ENCODE measurements around the gene USP24.

The USP24 gene, protein sequence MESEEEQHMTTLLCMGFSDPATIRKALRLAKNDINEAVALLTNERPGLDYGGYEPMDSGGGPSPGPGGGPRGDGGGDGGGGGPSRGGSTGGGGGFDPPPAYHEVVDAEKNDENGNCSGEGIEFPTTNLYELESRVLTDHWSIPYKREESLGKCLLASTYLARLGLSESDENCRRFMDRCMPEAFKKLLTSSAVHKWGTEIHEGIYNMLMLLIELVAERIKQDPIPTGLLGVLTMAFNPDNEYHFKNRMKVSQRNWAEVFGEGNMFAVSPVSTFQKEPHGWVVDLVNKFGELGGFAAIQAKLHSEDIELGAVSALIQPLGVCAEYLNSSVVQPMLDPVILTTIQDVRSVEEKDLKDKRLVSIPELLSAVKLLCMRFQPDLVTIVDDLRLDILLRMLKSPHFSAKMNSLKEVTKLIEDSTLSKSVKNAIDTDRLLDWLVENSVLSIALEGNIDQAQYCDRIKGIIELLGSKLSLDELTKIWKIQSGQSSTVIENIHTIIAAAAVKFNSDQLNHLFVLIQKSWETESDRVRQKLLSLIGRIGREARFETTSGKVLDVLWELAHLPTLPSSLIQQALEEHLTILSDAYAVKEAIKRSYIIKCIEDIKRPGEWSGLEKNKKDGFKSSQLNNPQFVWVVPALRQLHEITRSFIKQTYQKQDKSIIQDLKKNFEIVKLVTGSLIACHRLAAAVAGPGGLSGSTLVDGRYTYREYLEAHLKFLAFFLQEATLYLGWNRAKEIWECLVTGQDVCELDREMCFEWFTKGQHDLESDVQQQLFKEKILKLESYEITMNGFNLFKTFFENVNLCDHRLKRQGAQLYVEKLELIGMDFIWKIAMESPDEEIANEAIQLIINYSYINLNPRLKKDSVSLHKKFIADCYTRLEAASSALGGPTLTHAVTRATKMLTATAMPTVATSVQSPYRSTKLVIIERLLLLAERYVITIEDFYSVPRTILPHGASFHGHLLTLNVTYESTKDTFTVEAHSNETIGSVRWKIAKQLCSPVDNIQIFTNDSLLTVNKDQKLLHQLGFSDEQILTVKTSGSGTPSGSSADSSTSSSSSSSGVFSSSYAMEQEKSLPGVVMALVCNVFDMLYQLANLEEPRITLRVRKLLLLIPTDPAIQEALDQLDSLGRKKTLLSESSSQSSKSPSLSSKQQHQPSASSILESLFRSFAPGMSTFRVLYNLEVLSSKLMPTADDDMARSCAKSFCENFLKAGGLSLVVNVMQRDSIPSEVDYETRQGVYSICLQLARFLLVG (N-terminal part only)

DNA sequence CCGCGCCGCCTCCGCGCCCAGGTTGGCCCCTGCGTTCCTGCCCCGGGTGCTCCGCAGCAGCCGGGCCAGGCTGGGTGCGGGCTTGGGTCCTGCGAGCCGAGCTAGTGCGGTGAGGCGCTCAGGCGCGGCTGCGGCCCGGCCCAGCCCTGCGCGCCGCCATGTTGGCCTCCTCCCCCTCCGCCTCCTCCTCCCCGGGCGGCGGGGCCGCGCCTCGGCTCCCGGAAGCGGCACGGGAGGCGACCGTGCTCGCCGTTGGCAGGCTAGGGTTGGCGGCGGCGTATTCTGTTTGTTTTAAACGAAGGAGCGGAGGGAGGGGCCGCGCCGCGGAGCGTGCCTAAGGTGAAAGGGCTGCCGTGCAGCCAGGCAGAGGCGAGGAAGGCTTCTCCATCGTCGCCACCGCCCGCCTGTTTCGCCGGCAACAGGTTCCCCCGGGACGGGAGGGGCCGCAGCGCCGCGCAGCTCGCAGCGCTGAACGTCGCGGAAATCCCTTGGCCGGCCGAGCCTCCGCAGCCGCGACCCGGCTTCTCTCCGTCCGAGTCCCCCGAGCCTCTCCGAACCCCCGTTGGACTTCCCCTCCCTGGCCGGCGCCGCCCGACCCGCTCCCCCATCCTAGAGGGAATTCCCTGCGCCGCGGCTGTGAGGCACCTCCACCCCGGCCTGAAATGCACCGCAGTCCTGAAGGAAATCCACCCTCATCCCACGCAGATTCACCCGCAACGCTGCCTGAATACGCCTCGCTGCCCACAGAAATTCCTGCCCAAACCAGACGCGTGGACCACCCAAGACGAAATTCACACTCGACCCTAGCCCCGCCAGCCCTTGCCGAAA, at the start of gene USP24:
Gene USP24, minus strand, starts transcription at position 171 of the 828 bp plus-strand sequence. CDS start 251 bp downstream, outside the sequence.
- DNase-seq = peak; percentile 29
- TF ChIP-seq, protein P1, sequence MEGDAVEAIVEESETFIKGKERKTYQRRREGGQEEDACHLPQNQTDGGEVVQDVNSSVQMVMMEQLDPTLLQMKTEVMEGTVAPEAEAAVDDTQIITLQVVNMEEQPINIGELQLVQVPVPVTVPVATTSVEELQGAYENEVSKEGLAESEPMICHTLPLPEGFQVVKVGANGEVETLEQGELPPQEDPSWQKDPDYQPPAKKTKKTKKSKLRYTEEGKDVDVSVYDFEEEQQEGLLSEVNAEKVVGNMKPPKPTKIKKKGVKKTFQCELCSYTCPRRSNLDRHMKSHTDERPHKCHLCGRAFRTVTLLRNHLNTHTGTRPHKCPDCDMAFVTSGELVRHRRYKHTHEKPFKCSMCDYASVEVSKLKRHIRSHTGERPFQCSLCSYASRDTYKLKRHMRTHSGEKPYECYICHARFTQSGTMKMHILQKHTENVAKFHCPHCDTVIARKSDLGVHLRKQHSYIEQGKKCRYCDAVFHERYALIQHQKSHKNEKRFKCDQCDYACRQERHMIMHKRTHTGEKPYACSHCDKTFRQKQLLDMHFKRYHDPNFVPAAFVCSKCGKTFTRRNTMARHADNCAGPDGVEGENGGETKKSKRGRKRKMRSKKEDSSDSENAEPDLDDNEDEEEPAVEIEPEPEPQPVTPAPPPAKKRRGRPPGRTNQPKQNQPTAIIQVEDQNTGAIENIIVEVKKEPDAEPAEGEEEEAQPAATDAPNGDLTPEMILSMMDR (IDR thresholded peaks at IDR 0.05; ENCODE audit: low read depth, low read length, missing control alignments) = no peak
- in situ Hi-C loops (cut with HindIII; ENCODE audit: low pct_ligation_motif_present, low sequenced_read_pairs) = no loop called here
- Histone ChIP-seq H3K27ac (peak within 1 kb of the TSS; percentile 58), H3K27me3 (replicated peaks) (no peaks in the 10 kb centered on the region), H3K4me3 (ENCODE audit: low read depth, low read length) (peak within 1 kb of the TSS; percentile 80), H3K36me3 (replicated peaks) (no peaks in the 10 kb centered on the region)

DNA sequence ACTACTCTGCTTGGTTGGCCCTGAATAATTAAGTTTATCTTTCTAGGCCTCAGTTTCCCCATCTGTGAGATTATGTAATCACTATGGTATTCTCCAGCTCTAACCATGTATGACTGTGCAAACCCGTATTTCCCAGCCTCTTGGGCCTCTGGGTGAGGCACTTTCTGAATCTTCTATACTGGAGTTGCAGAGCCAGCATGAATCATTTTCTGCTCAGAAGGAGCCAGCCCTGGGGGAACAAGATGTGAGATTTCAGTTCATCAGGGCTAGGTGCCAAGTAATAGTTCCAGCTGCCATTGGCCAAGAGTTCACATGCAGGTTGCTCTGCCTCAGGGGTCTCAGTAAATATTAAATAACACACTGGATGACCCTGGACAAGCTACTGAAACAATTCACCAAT, 47.7 kb upstream of the USP24 start:
- TF ChIP-seq, protein P1 (IDR thresholded peaks at IDR 0.05; ENCODE audit: low read depth, low read length, missing control alignments) = no peak
- Histone ChIP-seq H3K4me3 (ENCODE audit: low read depth, low read length) (no peak overlapping the region), H3K36me3 (replicated peaks) (no peaks in the 10 kb centered on the region), H3K27me3 (replicated peaks) (no peaks in the 10 kb centered on the region), H3K27ac (no peak overlapping the region)
- in situ Hi-C loops (cut with HindIII; ENCODE audit: low pct_ligation_motif_present, low sequenced_read_pairs) = no loop called here
- DNase-seq = peak; percentile 69

DNA sequence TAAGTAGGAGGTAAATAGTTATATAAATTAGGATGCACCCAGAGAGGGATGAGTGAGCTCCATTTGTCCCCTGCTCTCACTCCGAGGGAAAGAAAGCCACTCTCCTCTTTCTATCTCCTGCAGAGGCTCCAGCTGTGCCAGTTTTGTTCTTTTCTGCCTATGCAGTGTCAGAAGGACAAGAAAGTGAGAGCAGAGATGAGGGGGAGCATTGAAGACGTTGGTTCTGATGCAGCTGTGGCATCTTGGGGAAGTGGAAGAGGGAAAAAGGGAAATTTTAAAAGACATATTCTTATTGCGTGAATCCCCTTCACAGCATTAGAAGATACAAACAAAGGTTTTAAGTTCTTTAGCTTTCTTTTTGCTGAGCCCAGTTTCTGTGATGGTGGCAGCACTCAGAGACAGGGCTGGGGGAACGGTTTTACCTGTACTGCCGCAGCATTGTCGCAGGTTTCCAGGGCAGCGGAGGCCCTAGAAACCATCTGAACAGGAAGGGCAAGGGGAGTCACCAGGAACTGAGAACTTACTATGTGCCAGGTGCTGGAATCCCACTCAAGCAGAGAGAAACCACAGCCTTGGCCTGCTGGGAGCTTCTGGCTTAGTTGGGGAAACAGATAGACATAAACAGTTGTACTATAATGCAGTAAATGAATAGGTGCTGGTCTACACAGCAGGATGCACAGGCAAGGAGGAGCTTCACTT, 44.9 kb upstream of the USP24 start:
- in situ Hi-C loops (cut with HindIII; ENCODE audit: low pct_ligation_motif_present, low sequenced_read_pairs) = no loop called here
- Histone ChIP-seq H3K36me3 (replicated peaks) (no peaks in the 10 kb centered on the region), H3K27me3 (replicated peaks) (no peaks in the 10 kb centered on the region), H3K4me3 (ENCODE audit: low read depth, low read length) (no peak overlapping the region), H3K27ac (no peak overlapping the region)
- TF ChIP-seq, protein P1 (IDR thresholded peaks at IDR 0.05; ENCODE audit: low read depth, low read length, missing control alignments) = no peak
- DNase-seq = no peak

DNA sequence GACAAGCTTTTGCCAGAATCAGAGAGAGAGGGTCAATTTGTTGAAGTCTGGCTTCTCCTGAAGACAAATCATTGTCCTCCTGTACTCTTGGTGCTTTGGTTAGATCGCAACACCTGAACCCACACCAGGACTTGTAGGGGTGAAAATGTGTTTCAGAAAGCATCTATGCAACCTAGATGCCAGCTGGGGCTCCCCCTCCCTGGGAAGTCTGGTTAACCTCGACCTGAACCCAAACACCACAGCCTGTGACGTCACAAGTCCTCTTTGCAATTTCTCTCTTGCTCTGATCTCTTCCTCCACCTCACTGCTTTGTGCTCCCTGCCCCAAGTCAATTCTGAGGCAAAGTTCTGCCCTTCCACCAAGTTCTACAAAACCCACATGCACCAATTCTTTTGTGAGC, 42.8 kb upstream of the USP24 start:
- Histone ChIP-seq H3K27ac (no peak overlapping the region), H3K36me3 (replicated peaks) (no peaks in the 10 kb centered on the region), H3K4me3 (ENCODE audit: low read depth, low read length) (no peak overlapping the region), H3K27me3 (replicated peaks) (no peaks in the 10 kb centered on the region)
- TF ChIP-seq, protein P1 (IDR thresholded peaks at IDR 0.05; ENCODE audit: low read depth, low read length, missing control alignments) = no peak
- DNase-seq = peak; percentile 38
- in situ Hi-C loops (cut with HindIII; ENCODE audit: low pct_ligation_motif_present, low sequenced_read_pairs) = no loop called here

Data from brain microvascular endothelial cell (primary cell).